Stomach (tissue), 19 donors: ENCODE results near the gene GOLGA6A. TPM values are rescaled to one million over a fixed set of nuclear protein-coding genes. Genes with fewer than 3 reads are reported as not detected.
"Not testable (repeated sequence)": the region's sequence is repeated elsewhere in the genome, so short reads cannot be mapped to it uniquely, and the experiment has no call there.

Source experiments
- DNase-seq, 2 donors: peaks; one replicate each; pipeline versions ENCODE4 v3.0.0 to v3.0.0-alpha.2; 2013 to 2019
- H3K27ac ChIP-seq, 5 donors: fragments of 200-600 bp in 4 of 5; sonication (generic) in 4 of 5; one replicate each; pipeline ENCODE4 v1.5.1; 2013 to 2019; ENCODE audit warnings: mild to moderate bottlenecking in 1 of 5, moderate library complexity in 1 of 5
- H3K27me3 ChIP-seq, 3 donors: fragments of 200-600 bp; sonication (generic); one replicate each; pipeline ENCODE4 v1.5.1; 2017 to 2019; ENCODE audit warnings: mixed run types in 1 of 3
- H3K36me3 ChIP-seq, 4 donors: fragments of 200-600 bp; sonication (generic); 1 replicate in 3 of 4; 2 replicates in 1 of 4; pipeline ENCODE4 v1.5.1; 2016 to 2019
- H3K4me1 ChIP-seq, 4 donors: fragments of 200-600 bp; sonication (generic); one replicate each; pipeline ENCODE4 v1.5.1; 2016 to 2019
- H3K4me3 ChIP-seq, 4 donors: fragments of 200-600 bp; sonication (generic) in 3 of 4; one replicate each; pipeline ENCODE4 v1.5.1; 2016 to 2019; ENCODE audit warnings: mild to moderate bottlenecking in 1 of 4
- H3K9me3 ChIP-seq, 4 donors: fragments of 200-600 bp; sonication (generic); one replicate each; pipeline ENCODE4 v1.5.1; 2016 to 2019
- CTCF ChIP-seq, 7 experiments: fragments of 450-650 bp in 4 of 7; fragments of 200-600 bp in 3 of 7; sonication (generic) in 3 of 7; IDR thresholded peaks; one replicate each; pipeline ENCODE4 v1.5.1; 2016 to 2019; ENCODE audit warnings: antibody characterized with exemption in 7 of 7, control low read depth in 2 of 7, mild to moderate bottlenecking in 1 of 7
- EP300 ChIP-seq: sonication (generic); formaldehyde crosslinking; IDR thresholded peaks from one replicate; pipeline ENCODE4 v1.6.1; 2017; ENCODE audit warnings: antibody characterized with exemption
- POLR2A ChIP-seq, 4 donors: fragments of 450-650 bp; IDR thresholded peaks; one replicate each; pipeline ENCODE4 v1.6.1; 2016; ENCODE audit warnings: antibody characterized with exemption in 4 of 4, control low read depth in 2 of 4, mild to moderate bottlenecking in 1 of 4, moderate library complexity in 1 of 4
- POLR2AphosphoS5 ChIP-seq, 3 donors: sonication (generic); formaldehyde crosslinking; IDR thresholded peaks; one replicate each; pipeline ENCODE4 v1.6.1; 2016; ENCODE audit warnings: antibody characterized with exemption in 3 of 3
- WGBS, 5 donors: extraction: QIAGEN DNeasy Blood & Tissue Kit in 3 of 5; methylation state at CpG; one replicate each; pipeline versions ENCODE4 v1.1.5 to v1.1.7; 2013 to 2018; 5-methylcytosine and 5-hydroxymethylcytosine counted together
- intact Hi-C: fragments of 100-400 bp; cut with DNase I; formaldehyde crosslinking; loops from one replicate; pipeline ENCODE4 v1.15.1; 2023; ENCODE audit warnings: low total_unique reads
- long read RNA-seq, 10 donors: transcript quantifications; one replicate each; lab custom pipeline, GENCODE V29; 2026
- polyA plus RNA-seq, 3 donors: library from polyadenylated mRNA; stranded (reverse); fragments of 200-250 nt; gene quantifications; one replicate each; pipeline ENCODE4 v1.2.3, GENCODE V29; 2013
- total RNA-seq, 5 donors: library from RNA; depleted of rRNA; stranded (reverse); fragments of >200 nt; gene quantifications; one replicate each; pipeline versions ENCODE4 v1.1.0 to v1.2.3, GENCODE V29; 2014 to 2016
- donor health status: healthy with polysubstance abuse.
- donor health status: Bipolar disorder and iron deficiency.
- donor health status: healthy.

GOLGA6A gene
- total RNA-seq (1 to 10 TPM in 1 of 5 donors, not detected in 4; 1.1 TPM), polyA plus RNA-seq (not detected)
- long read RNA-seq, donor 1: 0 reads
- long read RNA-seq, donor 2: 0 reads
- long read RNA-seq, donor 3: 0 reads
- long read RNA-seq, donor 4: 0 reads
- long read RNA-seq, donor 5: 0 reads
- long read RNA-seq, donor 6: 0 reads
- long read RNA-seq, donor 7: 0 reads
- long read RNA-seq, donor 8: 0 reads
- long read RNA-seq, donor 9: 0 reads
- long read RNA-seq, donor 10: 0 reads

- H3K36me3 ChIP-seq, H3K4me1 ChIP-seq, H3K4me3 ChIP-seq, H3K27me3 ChIP-seq, DNase-seq, H3K27ac ChIP-seq, intact Hi-C loops, H3K9me3 ChIP-seq: not testable (repeated sequence)
- no CpG with 5 or more reads among the region's 7 CpGs for WGBS, 5 donors
These were observed at the start of gene GOLGA6A for GRCh38 chr15:74082450-74082849. Gene GOLGA6A, minus strand, starts transcription at chr15:74082550. Its CDS starts 41 bp downstream, at chr15:74082509.

GRCh38 chr15:74131628-74132413 is 49.5 kb upstream of the GOLGA6A start:
- no peaks in the 10 kb centered on the region for H3K36me3 ChIP-seq
- TF ChIP-seq EP300: no peak
- TF ChIP-seq CTCF (IDR thresholded peaks at IDR 0.05): no peak
- no peak for TF ChIP-seq POLR2A (IDR thresholded peaks at IDR 0.05)
- TF ChIP-seq POLR2AphosphoS5 (IDR thresholded peaks at IDR 0.05): no peak
- WGBS, 5 donors: 14 to 27% (median 17%) methylated on average over 17 to 20 of the region's 20 CpGs
- no peak overlapping the region for H3K27ac ChIP-seq
- H3K9me3 ChIP-seq: peaks cover 0 to 15% (median 3%) of the 10 kb centered on the region in 4 donors
- intact Hi-C loops: no loop called here
- no peak overlapping the region for H3K4me3 ChIP-seq
- H3K4me1 ChIP-seq: peaks cover 52 to 89% (median 70%) of the 10 kb centered on the region in 4 donors
- H3K27me3 ChIP-seq: peaks cover 59 to 100% (median 100%) of the 10 kb centered on the region in 3 donors
- no peak for DNase-seq

GRCh38 chr15:74130849-74131627 is 48.7 kb upstream of the GOLGA6A start:
- TF ChIP-seq CTCF (IDR thresholded peaks at IDR 0.05) (no peak), POLR2AphosphoS5 (IDR thresholded peaks at IDR 0.05) (no peak), POLR2A (IDR thresholded peaks at IDR 0.05) (no peak), EP300 (no peak)
- Histone ChIP-seq H3K36me3 (no peaks in the 10 kb centered on the region), H3K27ac (no peak overlapping the region), H3K9me3 (peaks cover 0 to 15% (median 3%) of the 10 kb centered on the region in 4 donors), H3K4me3 (peak overlapping the region in 1 of 4 donors; percentile 9), H3K4me1 (peaks cover 44 to 81% (median 62%) of the 10 kb centered on the region in 4 donors), H3K27me3 (peaks cover 59 to 100% (median 97%) of the 10 kb centered on the region in 3 donors)
- intact Hi-C loops: no loop called here
- WGBS, 5 donors: 8 to 22% (median 9%) methylated on average over 28 of the region's 28 CpGs
- no peak for DNase-seq

- peaks cover 59 to 100% (median 95%) of the 10 kb centered on the region in 3 donors for H3K27me3 ChIP-seq
- H3K4me1 ChIP-seq: peaks cover 37 to 74% (median 55%) of the 10 kb centered on the region in 4 donors
- H3K4me3 ChIP-seq: peak within 1 kb of the TSS in 3 of 4 donors; percentile 9 to 22 (median 12)
- H3K36me3 ChIP-seq: no peaks in the 10 kb centered on the region
- TF ChIP-seq POLR2A (IDR thresholded peaks at IDR 0.05): no peak
- no peak for TF ChIP-seq POLR2AphosphoS5 (IDR thresholded peaks at IDR 0.05)
- no peak for TF ChIP-seq CTCF (IDR thresholded peaks at IDR 0.05)
- no peak for TF ChIP-seq EP300
- WGBS, 5 donors: 3 to 7% (median 3%) methylated on average over 41 to 53 of the region's 53 CpGs
- no peak within 1 kb of the TSS for H3K27ac ChIP-seq
- peaks cover 0 to 15% (median 3%) of the 10 kb centered on the region in 4 donors for H3K9me3 ChIP-seq
- DNase-seq: peak in 1 of 2 donors; percentile 78
- intact Hi-C loops: no loop called here
These were observed 48.0 kb upstream of the GOLGA6A start, which contains the start of gene ISLR2 for GRCh38 chr15:74130155-74130848. Gene ISLR2, plus strand, starts transcription at chr15:74130586. Its CDS starts 2,169 bp downstream, at chr15:74132755.
